ENCODE data around the gene PCDH9.
A peak's percentile ranks its signal among the peaks of the same experiment; 100 is the strongest.

The PCDH9 gene

GRCh38 chr13:66489586-66489985 lies 740.5 kb downstream of the PCDH9 start:
- no peak for TF ChIP-seq CTCF (IDR thresholded peaks at IDR 0.05)

- no peak for TF ChIP-seq CTCF (IDR thresholded peaks at IDR 0.05)
These were observed 741.0 kb downstream of the PCDH9 start for GRCh38 chr13:66489172-66489571.

GRCh38 chr13:66483712-66484111 lies 746.4 kb downstream of the PCDH9 start:
- peak; percentile 20; the same call in 1 of the 2 replicates for TF ChIP-seq CTCF (IDR thresholded peaks at IDR 0.05)

GRCh38 chr13:66482836-66483235 lies 747.3 kb downstream of the PCDH9 start:
- no peak for TF ChIP-seq CTCF (IDR thresholded peaks at IDR 0.05)

- no peak for TF ChIP-seq CTCF (IDR thresholded peaks at IDR 0.05)
These were observed 752.3 kb downstream of the PCDH9 start for GRCh38 chr13:66477816-66478215.

- TF ChIP-seq CTCF (IDR thresholded peaks at IDR 0.05), result no peak
These were observed 755.1 kb downstream of the PCDH9 start for GRCh38 chr13:66475061-66475460.

- TF ChIP-seq CTCF (IDR thresholded peaks at IDR 0.05), result no peak
These were observed 760.4 kb downstream of the PCDH9 start for GRCh38 chr13:66469745-66470144.

- TF ChIP-seq CTCF (IDR thresholded peaks at IDR 0.05), result no peak
These were observed 761.5 kb downstream of the PCDH9 start for GRCh38 chr13:66468656-66469055.

All from LNCAP (cell line).